Hepatocyte (in vitro differentiated cells): ENCODE results near the gene PBX3.

Experiments
- EZH2 ChIP-seq: fragments of 200-600 bp; sonication (generic); IDR thresholded peaks from 2 replicates; pipeline ENCODE4 v1.6.1; 2016; ENCODE audit warnings: antibody characterized with exemption, mild to moderate bottlenecking, borderline replicate concordance
- EZH2phosphoT487 ChIP-seq: fragments of 200-600 bp; sonication (generic); IDR thresholded peaks from one replicate; pipeline ENCODE4 v1.6.1; 2018; ENCODE audit warnings: antibody characterized with exemption, mild to moderate bottlenecking, low read depth, moderate library complexity; ENCODE audit not compliant: unreplicated experiment, severe bottlenecking
- TF ChIP-seq, protein P1 (sequence below): fragments of 200-600 bp; sonication (generic); IDR thresholded peaks from 2 replicates; pipeline ENCODE4 v1.5.1; 2016; ENCODE audit warnings: antibody characterized with exemption, mild to moderate bottlenecking; ENCODE audit not compliant: poor library complexity

DNA sequence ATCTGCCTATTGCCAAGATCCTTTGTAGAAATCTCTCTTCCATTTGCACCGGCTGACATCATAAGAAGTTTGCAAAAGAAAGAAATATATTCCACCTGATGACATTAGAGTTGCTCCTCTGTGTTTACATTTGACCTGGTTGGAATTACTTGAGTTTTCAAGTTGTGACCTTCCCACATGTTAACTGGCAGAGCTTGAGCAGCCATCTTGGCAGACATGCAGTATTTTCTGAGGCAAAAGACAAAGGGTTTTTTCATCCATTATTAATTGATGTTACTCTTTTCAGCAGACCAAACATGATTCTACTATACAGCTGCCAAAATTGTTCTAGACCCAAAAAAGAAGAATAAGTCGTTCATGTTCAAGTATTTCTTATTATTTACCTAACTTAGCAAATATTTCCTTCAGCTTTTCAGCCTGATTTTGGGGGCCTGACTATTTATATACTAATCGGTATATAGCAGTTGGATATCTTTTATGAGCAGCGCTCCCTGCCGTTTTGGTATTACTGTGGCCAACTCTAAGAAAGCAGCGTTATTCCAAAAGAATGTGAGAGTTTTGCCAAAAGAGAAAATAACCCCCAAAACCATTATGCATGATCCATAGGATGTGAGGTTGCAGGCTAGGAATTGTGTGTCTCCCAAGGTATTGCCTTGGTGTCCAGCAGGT lies 212.9 kb downstream of the PBX3 start:
- TF ChIP-seq, protein P1, sequence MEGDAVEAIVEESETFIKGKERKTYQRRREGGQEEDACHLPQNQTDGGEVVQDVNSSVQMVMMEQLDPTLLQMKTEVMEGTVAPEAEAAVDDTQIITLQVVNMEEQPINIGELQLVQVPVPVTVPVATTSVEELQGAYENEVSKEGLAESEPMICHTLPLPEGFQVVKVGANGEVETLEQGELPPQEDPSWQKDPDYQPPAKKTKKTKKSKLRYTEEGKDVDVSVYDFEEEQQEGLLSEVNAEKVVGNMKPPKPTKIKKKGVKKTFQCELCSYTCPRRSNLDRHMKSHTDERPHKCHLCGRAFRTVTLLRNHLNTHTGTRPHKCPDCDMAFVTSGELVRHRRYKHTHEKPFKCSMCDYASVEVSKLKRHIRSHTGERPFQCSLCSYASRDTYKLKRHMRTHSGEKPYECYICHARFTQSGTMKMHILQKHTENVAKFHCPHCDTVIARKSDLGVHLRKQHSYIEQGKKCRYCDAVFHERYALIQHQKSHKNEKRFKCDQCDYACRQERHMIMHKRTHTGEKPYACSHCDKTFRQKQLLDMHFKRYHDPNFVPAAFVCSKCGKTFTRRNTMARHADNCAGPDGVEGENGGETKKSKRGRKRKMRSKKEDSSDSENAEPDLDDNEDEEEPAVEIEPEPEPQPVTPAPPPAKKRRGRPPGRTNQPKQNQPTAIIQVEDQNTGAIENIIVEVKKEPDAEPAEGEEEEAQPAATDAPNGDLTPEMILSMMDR, result no peak
- TF ChIP-seq EZH2phosphoT487, result no peak
- no peak for TF ChIP-seq EZH2
